ENCODE data around the gene MYOT.

GRCh38 chr5:137933491-137933911 is 65.8 kb downstream of the MYOT start:
- TF ChIP-seq CTCF (IDR thresholded peaks at IDR 0.05), result no peak
- TF ChIP-seq ZFX (IDR thresholded peaks at IDR 0.05; ENCODE audit: borderline replicate concordance), result no peak
